IMR-90 (cell line): Measurements from ENCODE around the gene RELL2. TPM values are rescaled to one million over a fixed set of nuclear protein-coding genes. Genes with fewer than 3 reads are reported as not detected.

Source experiments
- ATAC-seq: fragments of 200-7000 bp; cut with Tn5 transposase; 2 replicates; pipeline ENCODE4 v1.9.1; 2020; ENCODE audit warnings: low read depth, mild to moderate bottlenecking, moderate library complexity
- BruUV-seq: library from RNA; stranded (reverse); fragments of 400-500 nt; replicated peaks from 2 replicates; lab custom pipeline; 2021; lab: Mats Ljungman, UMichigan
- CTCF ChIA-PET: fragments of 300-600 bp; formaldehyde crosslinking; extraction: SDS; loops from one replicate; lab custom pipeline; 2021; ENCODE audit warnings: antibody characterized with exemption; lab: Yijun Ruan, JAX
- POLR2A ChIA-PET: fragments of 300-600 bp; sonication (Branson Sonifier 250); formaldehyde crosslinking; loops from one replicate; lab custom pipeline; 2022; ENCODE audit warnings: antibody characterized with exemption; ENCODE audit not compliant: unreplicated experiment; lab: Charles Lee
- DNase-seq: peaks from one replicate; pipeline ENCODE4 v3.0.0; 2013
- H2AFZ ChIP-seq: replicated peaks from 2 replicates; pipeline ENCODE3; 2013; ENCODE audit warnings: low read length, mild to moderate bottlenecking; ENCODE audit not compliant: poor library complexity
- H2AK5ac ChIP-seq: 2 replicates; pipeline ENCODE4 v1.6.1; 2013; ENCODE audit warnings: low read depth, low read length, inconsistent platforms
- H2AK9ac ChIP-seq: replicated peaks from 2 replicates; pipeline ENCODE3; 2013; ENCODE audit warnings: mild to moderate bottlenecking, low read depth, low read length, moderate library complexity; ENCODE audit not compliant: poor library complexity
- H2BK120ac ChIP-seq: 2 replicates; pipeline ENCODE4 v1.6.1; 2013; ENCODE audit warnings: low read depth, low read length, inconsistent platforms
- H2BK15ac ChIP-seq: 3 replicates; pipeline ENCODE4 v1.6.1; 2013; ENCODE audit warnings: low read depth, low read length, inconsistent platforms
- H2BK20ac ChIP-seq: 2 replicates; pipeline ENCODE4 v1.6.1; 2013; ENCODE audit warnings: low read depth, mild to moderate bottlenecking, inconsistent platforms, low read length, moderate library complexity
- H2BK5ac ChIP-seq: 2 replicates; pipeline ENCODE4 v1.6.1; 2013; ENCODE audit warnings: mild to moderate bottlenecking, low read depth, low read length, inconsistent platforms; ENCODE audit not compliant: poor library complexity, severe bottlenecking
- H3K14ac ChIP-seq: replicated peaks from 2 replicates; pipeline ENCODE4 v1.6.1; 2013; ENCODE audit warnings: low read depth, low read length, inconsistent platforms
- H3K18ac ChIP-seq: 2 replicates; pipeline ENCODE4 v1.6.1; 2013; ENCODE audit warnings: low read depth, low read length, control low read depth
- H3K23ac ChIP-seq: 2 replicates; pipeline ENCODE4 v1.6.1; 2013; ENCODE audit warnings: low read depth, low read length, inconsistent platforms
- H3K27ac ChIP-seq: 2 replicates; pipeline ENCODE4 v1.5.1; 2013; ENCODE audit warnings: mild to moderate bottlenecking, control low read depth, low read length; ENCODE audit not compliant: insufficient read depth
- H3K27me3 ChIP-seq: 2 replicates; pipeline ENCODE4 v1.6.1; 2013; ENCODE audit warnings: low read length; ENCODE audit not compliant: control insufficient read depth, insufficient read depth
- H3K36me3 ChIP-seq: 2 replicates; pipeline ENCODE4 v1.6.1; 2013; ENCODE audit warnings: low read length, mixed read lengths; ENCODE audit not compliant: control insufficient read depth, insufficient read depth
- H3K4ac ChIP-seq: 2 replicates; pipeline ENCODE4 v1.6.1; 2013; ENCODE audit warnings: low read depth, low read length, inconsistent platforms
- H3K4me1 ChIP-seq: 2 replicates; pipeline ENCODE4 v1.6.1; 2013; ENCODE audit warnings: low read length, mixed read lengths; ENCODE audit not compliant: control insufficient read depth, insufficient read depth
- H3K4me2 ChIP-seq: 2 replicates; pipeline ENCODE4 v1.6.1; 2013; ENCODE audit warnings: low read depth, mild to moderate bottlenecking, control low read depth, low read length, moderate library complexity
- H3K4me3 ChIP-seq: 2 replicates; pipeline ENCODE4 v1.5.1; 2013; ENCODE audit warnings: low read depth, mild to moderate bottlenecking, control low read depth, low read length, moderate library complexity; ENCODE audit not compliant: insufficient read depth
- H3K56ac ChIP-seq: 2 replicates; pipeline ENCODE4 v1.6.1; 2013; ENCODE audit warnings: low read length, inconsistent platforms; ENCODE audit not compliant: insufficient read depth; ENCODE audit errors: extremely low read depth
- H3K79me1 ChIP-seq, 2 experiments: 2 replicates each; pipeline ENCODE4 v1.6.1; 2013; ENCODE audit warnings: low read length in 2 of 2, inconsistent platforms in 1 of 2, low read depth in 1 of 2
- H3K9ac ChIP-seq: 2 replicates; pipeline ENCODE4 v1.6.1; 2013; ENCODE audit warnings: low read depth, low read length, control low read depth
- H3K9me1 ChIP-seq: 2 replicates; pipeline ENCODE4 v1.6.1; 2013; ENCODE audit warnings: low read length, inconsistent platforms; ENCODE audit not compliant: insufficient read depth
- H3K9me3 ChIP-seq: 2 replicates; pipeline ENCODE4 v1.6.1; 2013; ENCODE audit warnings: low read length; ENCODE audit not compliant: control insufficient read depth, insufficient read depth
- H4K20me1 ChIP-seq: 2 replicates; pipeline ENCODE4 v1.6.1; 2013; ENCODE audit warnings: low read length, inconsistent platforms; ENCODE audit not compliant: insufficient read depth
- H4K5ac ChIP-seq: 2 replicates; pipeline ENCODE4 v1.6.1; 2013; ENCODE audit warnings: mild to moderate bottlenecking, low read depth, low read length, control low read depth
- H4K8ac ChIP-seq, 2 experiments: 2 replicates each; pipeline ENCODE4 v1.6.1; 2013; ENCODE audit warnings: low read depth in 2 of 2, low read length in 2 of 2, control low read depth in 1 of 2, inconsistent platforms in 1 of 2
- H4K91ac ChIP-seq: 2 replicates; pipeline ENCODE4 v1.6.1; 2013; ENCODE audit warnings: low read depth, low read length, inconsistent platforms; ENCODE audit not compliant: insufficient read depth
- BHLHE40 ChIP-seq: fragments of 150-350 bp; IDR thresholded peaks from 2 replicates; pipeline ENCODE4 v1.6.1; 2016; ENCODE audit warnings: mild to moderate bottlenecking, low read depth, low read length
- CEBPB ChIP-seq: IDR thresholded peaks from 2 replicates; pipeline ENCODE4 v1.6.1; 2012; ENCODE audit warnings: low read depth, low read length, improper control_type of control experiment
- CHD1 ChIP-seq: IDR thresholded peaks from 2 replicates; pipeline ENCODE4 v1.6.1; 2012; ENCODE audit warnings: low read depth, low read length, improper control_type of control experiment
- FOS ChIP-seq: fragments of 150-350 bp; IDR thresholded peaks from 2 replicates; pipeline ENCODE4 v1.6.1; 2016; ENCODE audit warnings: low read depth, low read length
- MAFK ChIP-seq: IDR thresholded peaks from 2 replicates; pipeline ENCODE4 v1.6.1; 2012; ENCODE audit warnings: low read depth, low read length, improper control_type of control experiment
- MAZ ChIP-seq: IDR thresholded peaks from 2 replicates; pipeline ENCODE4 v1.6.1; 2012; ENCODE audit warnings: low read depth, mild to moderate bottlenecking, low read length, improper control_type of control experiment, moderate library complexity, borderline replicate concordance
- MXI1 ChIP-seq: IDR thresholded peaks from 2 replicates; pipeline ENCODE4 v1.6.1; 2012; ENCODE audit warnings: low read depth, mild to moderate bottlenecking, low read length, moderate library complexity, borderline replicate concordance
- NFE2L2 ChIP-seq: fragments of 150-350 bp; IDR thresholded peaks from 2 replicates; pipeline ENCODE4 v1.6.1; 2016; ENCODE audit warnings: low read depth, mild to moderate bottlenecking, low read length
- POLR2A ChIP-seq: IDR thresholded peaks from 2 replicates; pipeline ENCODE4 v1.6.1; 2012; ENCODE audit warnings: mild to moderate bottlenecking, low read depth, low read length
- RAD21 ChIP-seq: IDR thresholded peaks from 2 replicates; pipeline ENCODE4 v1.6.1; 2012; ENCODE audit warnings: low read length, improper control_type of control experiment
- RCOR1 ChIP-seq: IDR thresholded peaks from 2 replicates; pipeline ENCODE4 v1.6.1; 2012; ENCODE audit warnings: mild to moderate bottlenecking, low read length, improper control_type of control experiment; ENCODE audit not compliant: insufficient replicate concordance
- RFX5 ChIP-seq: IDR thresholded peaks from 2 replicates; pipeline ENCODE4 v1.8.0; 2012; ENCODE audit warnings: low read depth, mild to moderate bottlenecking, low read length, moderate library complexity
- WGBS, 2 experiments: methylation state at CpG; one replicate each; pipeline versions ENCODE4 v1.1.5 to v1.1.7; 2013; ENCODE audit warnings: missing lambda C conversion rate in 2 of 2; ENCODE audit not compliant: insufficient read length in 1 of 2; ENCODE audit errors: extremely low coverage in 2 of 2; 5-methylcytosine and 5-hydroxymethylcytosine counted together
- dilution Hi-C: fragments of 300-500 bp; cut with HindIII; formaldehyde crosslinking; loops from one replicate; pipeline ENCODE4 v1.14.3; 2018; ENCODE audit warnings: low sequenced_read_pairs; ENCODE audit not compliant: unreplicated experiment
- in situ Hi-C: fragments of 300-500 bp; cut with MboI; formaldehyde crosslinking; loops from 3 replicates; pipeline ENCODE4 v1.14.3; 2019; ENCODE audit warnings: low sequenced_read_pairs, inconsistent platforms, mixed read lengths
- intact Hi-C: fragments of 100-400 bp; cut with micrococcal nuclease; formaldehyde crosslinking; loops from 2 replicates; pipeline ENCODE4 v1.10.0; 2022
- polyA plus RNA-seq, 3 experiments: library from polyadenylated mRNA; depleted of rRNA; stranded (reverse); fragments of >200 nt; gene quantifications; 2 replicates each; pipeline ENCODE4 v1.2.3, GENCODE V29; 2012; ENCODE audit warnings: low replicate concordance in 1 of 3
- total RNA-seq: library from RNA; depleted of rRNA; stranded (reverse); fragments of >200 nt; gene quantifications from 2 replicates; pipeline ENCODE4 v1.2.3, GENCODE V29; 2012
- TF ChIP-seq, protein P1 (sequence below): fragments of 150-350 bp; IDR thresholded peaks from 2 replicates; pipeline ENCODE4 v1.6.1; 2017; ENCODE audit warnings: mild to moderate bottlenecking, antibody characterized with exemption, low read length, low read depth
- TF ChIP-seq, protein P2 (sequence below): conservative IDR thresholded peaks from 2 replicates; pipeline ENCODE4 v1.5.1; 2012; ENCODE audit warnings: mild to moderate bottlenecking, low read depth, low read length, improper control_type of control experiment
- TF ChIP-seq, protein P3 (sequence below): fragments of 150-350 bp; IDR thresholded peaks from 2 replicates; pipeline ENCODE4 v1.6.1; 2016; ENCODE audit warnings: low read depth, mild to moderate bottlenecking, low read length, moderate library complexity, borderline replicate concordance

The RELL2 gene
- total and polyA plus RNA-seq, 2 of the 4 experiments (the other 2 are of a cell fraction) = 2.2 to 7.6 TPM

DNA sequence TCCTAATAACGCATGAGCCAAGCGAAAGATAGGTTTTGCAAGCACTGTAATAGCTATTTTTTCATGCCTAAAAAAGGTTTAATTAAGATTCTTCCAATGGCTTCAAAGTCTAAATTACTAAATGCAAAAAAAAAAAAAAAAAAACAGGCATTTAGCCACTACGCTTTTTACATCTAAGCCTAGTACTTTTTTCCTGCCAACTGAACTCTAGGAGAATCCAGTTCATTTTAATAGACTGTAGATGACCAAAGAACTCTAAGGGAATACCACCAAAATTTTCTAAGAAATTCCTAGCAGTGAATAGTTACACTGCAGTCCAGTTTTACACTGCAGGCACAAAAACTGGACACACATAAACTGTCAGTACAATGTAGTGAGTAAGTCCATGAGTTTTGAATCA, 27.8 kb upstream of the RELL2 start:
- no peaks in the 10 kb centered on the region for H3K36me3 ChIP-seq
- no TSS peak for BruUV-seq
- H3K18ac ChIP-seq = no peak overlapping the region
- in situ Hi-C loops = no loop called here
- no peaks in the 10 kb centered on the region for H3K27me3 ChIP-seq
- no peaks in the 10 kb centered on the region for H4K20me1 ChIP-seq
- H3K79me1 ChIP-seq = peaks cover 6 to 36% of the 10 kb centered on the region in 2 experiments
- no peak overlapping the region for H2BK5ac ChIP-seq
- DNase-seq = no peak
- no peak overlapping the region for H3K27ac ChIP-seq
- no peak overlapping the region for H3K9ac ChIP-seq
- WGBS, 2 experiments = no CpG with 5 or more reads among the region's 3 CpGs
- TF ChIP-seq, protein P1, sequence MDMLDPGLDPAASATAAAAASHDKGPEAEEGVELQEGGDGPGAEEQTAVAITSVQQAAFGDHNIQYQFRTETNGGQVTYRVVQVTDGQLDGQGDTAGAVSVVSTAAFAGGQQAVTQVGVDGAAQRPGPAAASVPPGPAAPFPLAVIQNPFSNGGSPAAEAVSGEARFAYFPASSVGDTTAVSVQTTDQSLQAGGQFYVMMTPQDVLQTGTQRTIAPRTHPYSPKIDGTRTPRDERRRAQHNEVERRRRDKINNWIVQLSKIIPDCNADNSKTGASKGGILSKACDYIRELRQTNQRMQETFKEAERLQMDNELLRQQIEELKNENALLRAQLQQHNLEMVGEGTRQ = no peak
- TF ChIP-seq, protein P2, sequence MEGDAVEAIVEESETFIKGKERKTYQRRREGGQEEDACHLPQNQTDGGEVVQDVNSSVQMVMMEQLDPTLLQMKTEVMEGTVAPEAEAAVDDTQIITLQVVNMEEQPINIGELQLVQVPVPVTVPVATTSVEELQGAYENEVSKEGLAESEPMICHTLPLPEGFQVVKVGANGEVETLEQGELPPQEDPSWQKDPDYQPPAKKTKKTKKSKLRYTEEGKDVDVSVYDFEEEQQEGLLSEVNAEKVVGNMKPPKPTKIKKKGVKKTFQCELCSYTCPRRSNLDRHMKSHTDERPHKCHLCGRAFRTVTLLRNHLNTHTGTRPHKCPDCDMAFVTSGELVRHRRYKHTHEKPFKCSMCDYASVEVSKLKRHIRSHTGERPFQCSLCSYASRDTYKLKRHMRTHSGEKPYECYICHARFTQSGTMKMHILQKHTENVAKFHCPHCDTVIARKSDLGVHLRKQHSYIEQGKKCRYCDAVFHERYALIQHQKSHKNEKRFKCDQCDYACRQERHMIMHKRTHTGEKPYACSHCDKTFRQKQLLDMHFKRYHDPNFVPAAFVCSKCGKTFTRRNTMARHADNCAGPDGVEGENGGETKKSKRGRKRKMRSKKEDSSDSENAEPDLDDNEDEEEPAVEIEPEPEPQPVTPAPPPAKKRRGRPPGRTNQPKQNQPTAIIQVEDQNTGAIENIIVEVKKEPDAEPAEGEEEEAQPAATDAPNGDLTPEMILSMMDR = no peak
- TF ChIP-seq FOS (no peak), CHD1 (no peak), BHLHE40 (no peak), CEBPB (no peak), MAZ (no peak), RCOR1 (no peak), NFE2L2 (no peak), RFX5 (no peak), MXI1 (no peak), POLR2A (no peak), MAFK (no peak), RAD21 (no peak)
- TF ChIP-seq, protein P3, sequence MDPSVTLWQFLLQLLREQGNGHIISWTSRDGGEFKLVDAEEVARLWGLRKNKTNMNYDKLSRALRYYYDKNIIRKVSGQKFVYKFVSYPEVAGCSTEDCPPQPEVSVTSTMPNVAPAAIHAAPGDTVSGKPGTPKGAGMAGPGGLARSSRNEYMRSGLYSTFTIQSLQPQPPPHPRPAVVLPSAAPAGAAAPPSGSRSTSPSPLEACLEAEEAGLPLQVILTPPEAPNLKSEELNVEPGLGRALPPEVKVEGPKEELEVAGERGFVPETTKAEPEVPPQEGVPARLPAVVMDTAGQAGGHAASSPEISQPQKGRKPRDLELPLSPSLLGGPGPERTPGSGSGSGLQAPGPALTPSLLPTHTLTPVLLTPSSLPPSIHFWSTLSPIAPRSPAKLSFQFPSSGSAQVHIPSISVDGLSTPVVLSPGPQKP = no peak
- intact Hi-C loops = no loop called here
- no peak for ATAC-seq
- no peak overlapping the region for H4K5ac ChIP-seq
- H3K14ac ChIP-seq = no peak overlapping the region
- no peaks in the 10 kb centered on the region for H3K9me3 ChIP-seq
- H3K23ac ChIP-seq = no peak overlapping the region
- no peak overlapping the region for H2BK15ac ChIP-seq
- H3K4me2 ChIP-seq = no peak overlapping the region
- no peaks in the 10 kb centered on the region for H3K4me1 ChIP-seq
- H2AK5ac ChIP-seq = no peak overlapping the region
- peaks cover under 1% of the 10 kb centered on the region; the same call in 1 of the 2 replicates for H3K9me1 ChIP-seq
- H3K56ac ChIP-seq = no peak overlapping the region
- H2BK20ac ChIP-seq = no peak overlapping the region
- dilution Hi-C loops = no loop called here
- no peak overlapping the region for H2AFZ ChIP-seq
- no peak overlapping the region for H4K91ac ChIP-seq
- H3K4me3 ChIP-seq = no peak overlapping the region
- POLR2A ChIA-PET = no interaction called here
- CTCF ChIA-PET = interaction anchor here (0.7 to 1.2 kb wide), 2 partner anchors 8 to 41 kb away, joined by 3 to 5 read pairs; no protein-coding TSS in a partner anchor
- no peak overlapping the region for H2AK9ac ChIP-seq
- H4K8ac ChIP-seq = no peak overlapping the region
- no peak overlapping the region for H3K4ac ChIP-seq
- H2BK120ac ChIP-seq = no peak overlapping the region
